DMS 273 treated with DMSO at 0.1 percent for 48 hours (cell line): Measurements from ENCODE around the gene OSER1.
A peak's percentile ranks its signal among the peaks of the same experiment; 100 is the strongest.
"Not testable (repeated sequence)": the region's sequence is repeated elsewhere in the genome, so short reads cannot be mapped to it uniquely, and the experiment has no call there.

ENCODE experiments used
- DNase-seq: peaks from one replicate; lab custom pipeline; 2025; lab: John Stamatoyannopoulos, UW

Gene OSER1

GRCh38 chr20:44210406-44211176 is at the start of gene OSER1:
Gene OSER1, minus strand, starts transcription at chr20:44210771. Its CDS starts 3,814 bp downstream, at chr20:44206957.
- DNase-seq: peak; percentile 95

DNA sequence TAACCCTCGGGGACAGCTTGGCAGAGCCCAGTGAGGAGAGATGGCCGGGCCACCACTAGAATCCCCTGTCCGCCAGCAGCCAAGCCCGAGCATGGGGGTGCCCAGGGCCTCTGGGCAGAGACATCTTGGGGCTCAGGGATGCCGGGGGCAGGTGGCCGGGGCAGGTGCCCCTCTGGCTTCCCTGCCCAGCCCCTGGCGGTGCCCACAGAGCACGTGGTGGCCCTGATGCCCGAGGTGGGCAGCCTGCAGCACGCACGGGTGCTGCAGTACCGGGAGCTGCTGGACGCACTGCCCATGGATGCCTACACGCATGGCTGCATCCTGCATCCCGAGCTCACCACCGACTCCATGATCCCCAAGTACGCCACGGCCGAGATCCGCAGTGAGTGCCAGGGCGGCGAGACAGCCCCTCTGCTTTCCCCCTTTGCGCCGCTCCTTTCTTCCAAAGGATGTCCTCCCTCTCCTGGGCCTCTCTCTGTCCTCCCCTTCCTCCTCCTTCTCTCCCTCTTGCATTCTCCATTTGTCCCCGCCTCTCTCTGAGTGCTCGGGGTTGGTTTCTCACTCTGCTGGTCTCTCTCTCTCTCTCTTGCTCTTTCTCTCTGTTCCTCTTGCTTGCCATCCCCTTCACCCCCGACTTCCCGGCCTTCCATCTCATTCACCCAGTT is 47.8 kb upstream of the OSER1 start:
- DNase-seq: no peak

GRCh38 chr20:44256961-44257360 is 46.4 kb upstream of the OSER1 start:
- no peak for DNase-seq

DNA sequence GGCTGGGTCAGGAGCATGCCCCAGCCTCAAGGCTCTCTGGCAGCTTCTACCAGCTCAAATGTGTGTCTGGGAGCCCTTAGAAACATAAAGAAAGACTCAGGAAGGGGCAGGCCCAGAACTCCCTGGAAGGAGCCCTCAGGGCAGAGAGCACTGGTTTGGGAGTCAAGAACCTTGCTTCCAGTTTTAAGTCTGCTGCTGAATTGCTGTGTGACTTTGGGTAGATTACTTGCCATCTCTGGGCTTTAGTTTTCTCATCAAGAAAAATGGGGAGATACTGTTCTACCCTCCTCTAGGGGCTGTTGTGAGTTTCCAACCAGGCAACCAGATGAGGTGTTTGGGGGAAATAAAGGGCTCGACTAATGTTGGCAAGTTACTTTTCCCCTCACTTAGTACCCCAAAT is 45.4 kb upstream of the OSER1 start:
- no peak for DNase-seq

DNA sequence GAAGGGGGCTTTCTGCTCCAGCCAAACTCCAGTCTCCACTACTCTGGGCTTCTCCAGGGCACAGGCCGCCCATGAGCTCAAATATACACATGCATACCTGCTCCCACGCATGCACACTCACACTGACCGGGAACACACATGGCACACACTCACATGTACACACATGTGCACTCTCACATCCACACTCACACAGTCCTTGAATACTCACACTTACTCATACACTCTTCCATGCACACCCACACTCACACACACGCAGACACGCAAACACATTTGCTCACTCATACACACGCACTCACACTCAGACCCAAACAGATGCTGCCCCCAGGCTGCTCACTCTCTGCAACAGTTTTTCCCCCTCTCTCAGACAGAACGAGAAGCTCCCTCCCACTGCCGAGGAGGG is 43.5 kb upstream of the OSER1 start:
- no peak for DNase-seq

DNA sequence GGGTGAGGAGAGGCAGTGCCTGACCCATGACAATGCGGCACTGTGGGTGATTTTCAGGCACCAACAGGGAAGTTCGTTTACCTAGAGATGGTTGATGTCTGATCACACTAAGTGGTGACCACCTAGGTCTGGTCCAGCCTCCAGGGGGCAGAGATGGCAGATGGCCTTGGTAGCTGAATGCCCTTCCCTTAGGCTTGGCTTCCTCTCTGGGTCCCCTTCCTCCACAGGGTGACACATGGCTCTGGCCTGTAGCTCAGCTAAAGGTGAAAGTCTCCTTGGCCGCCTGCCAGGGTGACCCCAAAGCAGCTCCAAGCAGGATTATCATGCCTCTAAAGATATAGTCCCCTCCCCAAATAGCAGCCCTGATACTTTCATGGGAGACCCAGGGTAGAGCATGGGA is 43.0 kb upstream of the OSER1 start:
- no peak for DNase-seq

DNA sequence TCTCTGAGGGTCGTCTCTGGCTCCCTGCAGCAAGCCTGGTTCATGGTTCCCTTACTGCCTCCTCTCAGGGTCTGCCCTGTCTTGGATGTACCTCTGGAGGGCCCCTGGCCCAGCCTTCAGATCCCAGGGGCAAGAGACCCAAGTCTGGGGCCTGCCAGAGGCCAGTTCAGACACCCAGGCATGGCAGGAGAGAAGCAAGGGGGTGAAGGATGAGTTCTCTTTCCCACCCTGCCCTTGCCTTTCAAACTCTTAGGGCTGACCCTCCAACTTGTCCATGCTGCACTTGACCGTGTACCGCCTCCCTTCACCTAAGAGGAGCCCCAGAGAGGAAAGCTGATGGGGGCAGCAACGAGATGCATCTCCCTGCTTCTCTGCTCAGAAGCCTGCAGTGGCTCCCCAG is 40.7 kb upstream of the OSER1 start:
- DNase-seq: no peak

DNA sequence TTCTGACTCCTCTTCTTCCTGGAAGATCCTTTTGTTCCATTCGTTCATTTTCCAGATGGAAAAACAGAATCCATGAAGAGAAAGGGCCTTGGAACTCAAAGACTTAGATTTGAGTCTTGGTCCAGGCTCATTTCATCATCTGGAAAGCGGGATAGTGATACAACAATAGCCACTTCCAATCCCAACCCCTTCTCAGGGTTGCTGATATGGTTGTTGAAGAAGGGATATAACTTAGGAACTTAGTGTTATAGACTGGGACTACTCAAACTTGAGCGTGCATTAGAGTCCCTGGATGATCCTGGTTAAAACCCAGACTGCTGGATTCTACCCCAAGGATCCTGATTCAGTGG is 37.8 kb upstream of the OSER1 start:
- DNase-seq: no peak

- DNase-seq: no peak
These were observed 37.2 kb upstream of the OSER1 start for GRCh38 chr20:44247586-44248409.

DNA sequence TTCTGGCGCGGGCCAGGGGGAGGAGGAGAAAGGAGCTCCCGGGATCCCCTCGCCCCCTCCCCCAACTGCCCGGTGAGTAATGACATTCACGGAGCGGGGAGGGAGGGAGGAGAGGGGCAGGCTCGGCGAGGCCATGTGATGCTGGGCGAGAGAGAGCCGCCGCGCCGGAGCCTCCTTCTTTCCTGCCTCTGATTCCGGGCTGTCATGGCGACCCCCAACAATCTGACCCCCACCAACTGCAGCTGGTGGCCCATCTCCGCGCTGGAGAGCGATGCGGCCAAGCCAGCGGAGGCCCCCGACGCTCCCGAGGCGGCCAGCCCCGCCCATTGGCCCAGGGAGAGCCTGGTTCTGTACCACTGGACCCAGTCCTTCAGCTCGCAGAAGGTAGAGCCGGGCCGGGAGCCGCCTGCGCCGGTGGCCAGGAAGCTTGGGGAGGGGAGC is 36.6 kb upstream of the OSER1 start, which contains the start of gene GDAP1L1:
Gene GDAP1L1 (plus strand): TSS at position 178 of the 441 bp plus-strand sequence. CDS start 27 bp downstream, at position 205.
- no peak for DNase-seq

- DNase-seq: no peak
These were observed 35.4 kb upstream of the OSER1 start for GRCh38 chr20:44245977-44246376.

- DNase-seq: no peak
These were observed 31.2 kb upstream of the OSER1 start for GRCh38 chr20:44241796-44242195.

DNA sequence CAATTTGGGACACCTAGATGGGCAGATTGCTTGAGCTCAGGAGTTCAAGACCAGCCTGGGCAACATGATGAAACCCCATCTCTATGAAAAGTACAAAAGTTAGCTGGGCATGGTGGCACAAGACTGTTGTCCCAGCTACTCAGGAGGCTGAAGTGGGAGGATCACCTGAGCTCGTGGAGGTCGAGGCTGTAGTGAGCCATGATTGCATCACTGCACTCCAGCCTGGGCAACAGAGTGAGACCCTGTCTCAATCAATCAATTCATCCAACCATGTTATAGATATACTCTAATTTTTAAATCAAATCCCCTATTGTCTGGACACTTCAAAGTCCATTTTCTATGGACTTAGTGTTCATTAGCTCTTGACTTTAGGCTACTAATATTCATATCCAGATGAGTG is 26.3 kb upstream of the OSER1 start:
- DNase-seq: not testable (repeated sequence)

GRCh38 chr20:44235702-44236101 is 25.1 kb upstream of the OSER1 start:
- no peak for DNase-seq

GRCh38 chr20:44234566-44235317 is 24.2 kb upstream of the OSER1 start:
- no peak for DNase-seq

GRCh38 chr20:44233436-44234016 is 23.0 kb upstream of the OSER1 start:
- DNase-seq: no peak

- not testable (repeated sequence) for DNase-seq
These were observed 21.9 kb upstream of the OSER1 start for GRCh38 chr20:44232469-44232856.

GRCh38 chr20:44231713-44232468 is 21.3 kb upstream of the OSER1 start:
- peak; percentile 72 for DNase-seq

- no peak for DNase-seq
These were observed 20.6 kb upstream of the OSER1 start for GRCh38 chr20:44231193-44231592.

GRCh38 chr20:44228465-44229258 is 18.1 kb upstream of the OSER1 start:
- no peak for DNase-seq
